Astrocyte of the spinal cord (primary cell): Measurements from ENCODE around the gene ELOB.
A peak's percentile ranks its signal among the peaks of the same experiment; 100 is the strongest.

Source experiments
- DNase-seq: peaks from one replicate; pipeline ENCODE4 v3.0.0; 2011; ENCODE audit warnings: low read depth, low spot score
- H3K4me3 ChIP-seq: 2 replicates; pipeline ENCODE4 v1.5.1; 2011; ENCODE audit warnings: low read depth, mild to moderate bottlenecking, low read length, moderate library complexity
- in situ Hi-C: cut with HindIII; loops from 2 replicates; pipeline ENCODE4 v1.10.0; 2017; ENCODE audit warnings: low sequenced_read_pairs
- TF ChIP-seq, protein P1 (sequence below): IDR thresholded peaks from 2 replicates; pipeline ENCODE4 v1.5.1; 2012; ENCODE audit warnings: low read depth, mild to moderate bottlenecking, low read length, inconsistent platforms

Gene ELOB

DNA sequence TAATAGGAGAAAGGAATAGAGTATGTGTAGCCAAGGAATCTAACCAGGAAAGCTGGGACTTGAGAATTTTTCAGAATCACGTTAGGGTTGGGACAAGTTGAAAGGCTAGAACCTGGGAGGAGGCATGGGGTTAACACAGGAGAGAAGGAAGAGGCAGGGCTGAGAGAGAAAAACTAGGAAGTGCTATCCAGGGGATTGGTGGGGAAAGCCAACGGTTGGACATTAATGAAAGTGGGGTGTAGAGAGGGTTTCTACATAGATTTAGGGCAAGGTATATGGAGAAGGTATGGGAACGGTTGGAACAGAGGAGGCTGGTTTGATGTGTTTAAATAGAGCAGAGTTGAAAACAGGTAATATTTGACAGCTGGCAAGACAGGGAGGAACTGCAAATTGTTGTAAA is 21.9 kb downstream of the ELOB start:
- TF ChIP-seq, protein P1, sequence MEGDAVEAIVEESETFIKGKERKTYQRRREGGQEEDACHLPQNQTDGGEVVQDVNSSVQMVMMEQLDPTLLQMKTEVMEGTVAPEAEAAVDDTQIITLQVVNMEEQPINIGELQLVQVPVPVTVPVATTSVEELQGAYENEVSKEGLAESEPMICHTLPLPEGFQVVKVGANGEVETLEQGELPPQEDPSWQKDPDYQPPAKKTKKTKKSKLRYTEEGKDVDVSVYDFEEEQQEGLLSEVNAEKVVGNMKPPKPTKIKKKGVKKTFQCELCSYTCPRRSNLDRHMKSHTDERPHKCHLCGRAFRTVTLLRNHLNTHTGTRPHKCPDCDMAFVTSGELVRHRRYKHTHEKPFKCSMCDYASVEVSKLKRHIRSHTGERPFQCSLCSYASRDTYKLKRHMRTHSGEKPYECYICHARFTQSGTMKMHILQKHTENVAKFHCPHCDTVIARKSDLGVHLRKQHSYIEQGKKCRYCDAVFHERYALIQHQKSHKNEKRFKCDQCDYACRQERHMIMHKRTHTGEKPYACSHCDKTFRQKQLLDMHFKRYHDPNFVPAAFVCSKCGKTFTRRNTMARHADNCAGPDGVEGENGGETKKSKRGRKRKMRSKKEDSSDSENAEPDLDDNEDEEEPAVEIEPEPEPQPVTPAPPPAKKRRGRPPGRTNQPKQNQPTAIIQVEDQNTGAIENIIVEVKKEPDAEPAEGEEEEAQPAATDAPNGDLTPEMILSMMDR: no peak
- no peak overlapping the region for H3K4me3 ChIP-seq
- in situ Hi-C loops: no loop called here
- DNase-seq: no peak

DNA sequence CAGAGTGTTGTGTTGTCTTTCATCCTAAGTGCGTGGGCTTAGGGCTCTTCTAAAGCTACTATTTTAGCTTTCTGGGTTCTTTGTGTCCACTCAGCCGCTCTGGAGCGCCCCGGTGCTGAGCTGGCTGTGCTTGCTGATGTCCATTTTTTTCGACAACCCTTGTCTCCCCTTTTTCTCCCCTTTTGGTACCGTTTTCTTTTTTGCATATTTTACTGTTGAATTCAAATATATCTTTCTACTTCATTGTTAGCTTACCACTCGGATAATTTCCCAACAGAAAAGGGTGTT is 23.4 kb downstream of the ELOB start:
- in situ Hi-C loops: no loop called here
- peak overlapping the region; percentile 64 for H3K4me3 ChIP-seq
- no peak for DNase-seq
- TF ChIP-seq, protein P1: peak; percentile 5

DNA sequence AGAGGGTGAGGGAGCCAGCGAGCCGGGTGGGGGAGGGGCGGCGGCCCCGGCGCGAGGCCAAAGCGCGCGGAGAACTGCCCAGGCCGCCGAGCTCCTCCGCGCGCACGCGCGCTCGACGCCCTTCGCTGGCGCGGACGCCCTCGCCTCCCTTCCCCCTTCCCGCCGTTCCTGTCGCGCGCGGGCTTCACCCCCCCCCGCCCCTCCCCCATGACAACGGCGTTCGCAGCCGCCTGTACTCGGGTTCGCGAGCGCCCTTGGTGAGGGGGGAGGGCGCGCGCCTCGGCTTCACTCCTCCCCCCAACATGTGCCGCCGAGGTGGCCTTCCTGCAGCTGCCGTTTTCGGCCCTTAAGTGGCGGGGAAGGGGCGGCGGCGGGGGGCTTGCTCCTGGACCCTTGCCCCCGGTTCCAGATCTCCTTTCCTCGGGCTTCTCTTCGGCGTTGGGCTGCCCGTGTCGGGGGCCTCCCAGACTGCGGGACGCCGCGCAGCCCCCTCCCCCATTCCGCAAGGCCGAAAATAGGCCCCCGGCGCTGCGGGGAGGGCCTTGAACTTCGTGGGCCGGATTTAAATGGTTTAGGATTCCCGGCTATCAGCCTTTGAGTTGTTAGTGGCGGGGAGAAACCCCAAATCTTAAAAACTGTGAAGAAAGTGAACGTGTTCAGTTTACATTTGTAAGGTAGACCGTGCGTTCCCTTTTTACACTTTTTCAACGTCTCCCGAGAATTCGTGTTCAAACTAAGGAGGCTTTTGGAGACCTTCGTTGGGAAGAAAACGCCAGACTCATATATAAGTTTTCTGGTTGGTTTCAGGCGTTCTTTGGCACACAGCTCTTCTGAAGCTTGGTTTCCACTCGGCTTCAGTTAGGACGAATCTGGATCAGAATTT is 24.0 kb downstream of the ELOB start:
- peak; percentile 72 for DNase-seq
- H3K4me3 ChIP-seq: peak overlapping the region; percentile 64
- in situ Hi-C loops: no loop called here
- TF ChIP-seq, protein P1: no peak

DNA sequence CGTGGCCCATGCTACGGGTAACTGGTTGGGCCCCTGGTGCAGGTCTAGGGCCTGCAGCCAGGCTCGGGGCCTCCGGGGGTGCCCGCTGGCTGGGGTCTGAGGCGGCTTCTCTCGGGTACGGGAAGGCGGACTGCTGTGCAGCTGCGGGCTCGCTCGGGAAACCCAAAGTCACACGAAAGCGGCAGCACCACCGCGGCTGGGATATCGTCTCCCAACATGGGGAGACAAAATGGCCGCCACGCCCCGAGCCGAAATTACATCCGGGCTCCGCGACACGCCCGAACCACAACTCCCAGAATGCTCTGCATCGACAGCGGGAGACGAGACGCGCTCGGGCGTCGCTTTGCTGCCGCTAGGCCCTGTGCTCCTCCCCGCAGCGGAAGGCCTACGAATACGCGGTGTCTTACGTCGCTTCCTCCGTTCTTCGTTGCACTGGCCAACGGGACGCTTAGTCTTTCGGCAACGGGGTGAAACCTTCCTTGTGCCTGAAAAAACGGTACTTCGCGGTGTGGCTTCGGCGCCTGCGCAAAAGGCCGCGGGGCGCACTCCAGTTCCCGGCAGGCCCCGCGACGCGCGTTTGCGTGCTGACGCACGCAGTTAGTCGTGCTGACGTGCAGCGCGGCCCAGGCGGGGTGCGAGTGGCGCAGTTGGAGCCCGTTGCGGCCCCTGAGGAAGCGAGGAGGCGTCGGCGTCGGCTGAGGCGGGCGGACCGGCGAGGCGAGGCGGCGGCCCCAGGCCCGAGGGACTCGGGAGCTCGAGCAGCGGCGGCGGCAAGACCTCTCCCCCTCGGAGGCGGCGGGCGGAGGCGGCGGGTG is 24.8 kb downstream of the ELOB start, which contains the start of gene SRRM2:
Gene SRRM2, plus strand, starts transcription at position 604 of the 815 bp plus-strand sequence. CDS start 3,727 bp downstream, outside the sequence.
- in situ Hi-C loops: no loop called here
- TF ChIP-seq, protein P1: no peak
- H3K4me3 ChIP-seq: peak within 1 kb of the TSS; percentile 64
- peak; percentile 98 for DNase-seq

DNA sequence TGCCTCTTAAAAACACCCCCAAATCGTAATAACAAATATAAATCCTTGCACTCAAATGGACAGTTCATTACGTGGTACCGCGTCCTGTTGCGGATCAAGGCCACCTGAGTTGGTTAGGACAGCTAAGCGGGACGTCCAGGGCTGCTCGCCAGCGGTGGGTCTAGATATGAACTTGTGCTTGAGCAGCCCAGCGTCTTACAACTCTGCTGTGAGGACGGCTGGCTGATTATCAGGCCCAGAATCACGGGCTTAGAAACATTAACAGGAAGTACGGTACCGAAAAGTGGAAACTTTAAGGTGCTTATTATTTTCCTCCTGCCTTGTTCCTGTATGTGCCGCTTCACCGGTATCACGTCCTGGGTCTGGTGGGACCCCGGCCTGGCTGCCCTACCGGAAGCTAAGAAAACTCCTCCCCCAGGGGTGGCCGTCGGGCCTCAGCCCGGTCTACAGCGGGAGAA is 25.5 kb downstream of the ELOB start:
- peak overlapping the region; percentile 64 for H3K4me3 ChIP-seq
- TF ChIP-seq, protein P1: no peak
- in situ Hi-C loops: no loop called here
- DNase-seq: no peak

DNA sequence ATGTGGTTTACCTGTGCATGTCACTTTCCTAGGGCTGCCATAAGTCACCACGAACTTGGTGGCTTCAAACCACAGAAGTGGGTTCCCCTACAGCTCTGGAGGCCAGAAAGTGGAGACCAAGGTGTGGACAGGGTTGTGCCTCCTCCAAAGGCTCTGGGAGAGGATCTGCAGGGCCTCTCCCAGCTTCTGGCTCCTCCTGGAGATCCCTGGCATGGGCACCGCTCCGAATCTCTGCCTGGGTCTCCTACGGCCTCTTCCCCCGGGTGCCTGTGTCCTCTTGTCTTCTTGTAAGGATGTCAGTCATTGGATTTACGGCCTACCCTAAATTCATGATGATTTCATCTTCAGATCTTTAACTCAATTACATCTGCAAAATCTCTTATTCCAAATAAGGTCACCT is 27.1 kb downstream of the ELOB start:
- no peak overlapping the region for H3K4me3 ChIP-seq
- in situ Hi-C loops: no loop called here
- TF ChIP-seq, protein P1: no peak
- DNase-seq: no peak
